GM19193 (cell line): ENCODE data around the gene RNF187.

Experiments
- POLR2A ChIP-seq: IDR thresholded peaks from 4 replicates; pipeline ENCODE4 v1.6.1; 2011; ENCODE audit not compliant: insufficient read depth, insufficient read length; ENCODE audit errors: extremely low read depth

The RNF187 gene

DNA sequence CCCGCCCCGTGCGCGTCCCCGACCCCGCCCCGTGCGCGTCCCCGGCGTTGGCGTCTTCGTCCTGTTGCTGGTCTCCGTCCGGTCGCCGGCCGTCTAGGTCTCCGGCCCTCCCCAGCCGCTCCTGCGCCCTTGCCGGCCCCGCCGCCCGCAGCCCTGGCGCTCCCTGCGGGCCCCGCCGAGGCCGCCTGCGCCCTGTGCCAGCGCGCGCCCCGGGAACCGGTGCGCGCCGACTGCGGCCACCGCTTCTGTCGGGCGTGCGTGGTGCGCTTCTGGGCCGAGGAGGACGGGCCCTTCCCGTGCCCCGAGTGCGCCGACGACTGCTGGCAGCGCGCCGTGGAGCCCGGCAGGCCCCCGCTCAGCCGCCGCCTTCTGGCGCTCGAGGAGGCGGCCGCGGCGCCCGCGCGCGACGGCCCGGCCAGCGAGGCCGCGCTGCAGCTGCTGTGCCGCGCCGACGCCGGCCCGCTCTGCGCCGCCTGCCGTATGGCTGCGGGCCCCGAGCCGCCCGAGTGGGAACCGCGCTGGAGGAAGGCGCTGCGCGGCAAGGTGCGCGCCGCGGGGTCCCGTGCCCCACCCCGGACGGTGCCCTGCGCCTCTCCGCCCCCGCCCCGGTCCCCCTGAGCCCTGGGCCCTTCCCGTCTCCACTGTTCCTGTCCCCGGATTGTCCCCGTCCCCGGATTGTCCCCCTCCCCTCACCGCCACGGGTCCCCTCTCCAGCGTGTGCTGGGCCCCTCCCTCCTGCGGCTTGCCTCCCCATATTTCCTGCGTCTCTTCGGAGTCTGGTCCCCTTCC is at the start of gene RNF187:
Gene RNF187 (plus strand): TSS at position 47 of the 789 bp plus-strand sequence.
- peak; percentile 54 for TF ChIP-seq POLR2A

DNA sequence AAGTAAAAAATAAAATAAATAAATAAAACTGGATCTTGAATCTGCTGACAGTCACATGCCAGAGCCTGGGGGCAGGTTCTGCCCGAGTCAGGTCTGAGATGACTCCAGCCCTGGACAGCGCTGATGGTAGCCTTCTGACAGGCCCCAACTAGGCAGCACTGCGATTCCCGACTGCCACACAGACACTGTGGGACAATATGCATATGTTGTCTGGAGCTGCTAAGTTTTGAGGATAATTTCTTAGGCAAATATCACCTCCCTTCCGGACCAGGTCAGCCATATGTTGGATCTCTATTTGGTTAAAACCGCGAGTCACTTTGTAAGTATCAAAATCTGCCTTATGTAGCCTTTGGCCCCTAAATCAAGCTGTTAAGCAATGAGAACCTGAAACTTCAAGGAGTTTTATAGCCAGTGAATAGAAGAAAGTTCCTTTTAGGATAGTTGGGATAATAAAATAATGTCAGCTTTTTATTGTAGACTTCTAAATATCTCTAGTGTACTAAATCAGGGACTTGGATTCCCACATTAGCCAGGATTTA is 49.7 kb upstream of the RNF187 start:
- no peak for TF ChIP-seq POLR2A

DNA sequence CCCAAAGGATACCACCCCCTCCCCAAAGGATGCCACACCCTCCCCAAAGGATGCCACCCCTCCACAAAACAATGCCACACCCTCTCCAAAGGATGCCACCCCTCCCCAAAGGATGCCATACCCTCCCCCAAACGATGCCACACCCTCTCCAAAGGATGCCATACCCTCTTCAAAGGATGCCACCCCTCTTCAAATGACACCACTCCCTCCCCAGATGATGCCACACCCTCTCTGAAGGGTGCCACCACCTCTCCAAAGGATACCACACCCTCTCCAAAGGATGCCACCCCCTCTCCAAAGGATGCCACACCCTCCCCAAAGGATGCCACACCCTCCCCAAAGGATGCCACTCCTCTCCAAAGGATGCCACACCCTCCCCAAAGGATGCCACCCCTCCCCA is 48.9 kb upstream of the RNF187 start:
- TF ChIP-seq POLR2A, result no peak

DNA sequence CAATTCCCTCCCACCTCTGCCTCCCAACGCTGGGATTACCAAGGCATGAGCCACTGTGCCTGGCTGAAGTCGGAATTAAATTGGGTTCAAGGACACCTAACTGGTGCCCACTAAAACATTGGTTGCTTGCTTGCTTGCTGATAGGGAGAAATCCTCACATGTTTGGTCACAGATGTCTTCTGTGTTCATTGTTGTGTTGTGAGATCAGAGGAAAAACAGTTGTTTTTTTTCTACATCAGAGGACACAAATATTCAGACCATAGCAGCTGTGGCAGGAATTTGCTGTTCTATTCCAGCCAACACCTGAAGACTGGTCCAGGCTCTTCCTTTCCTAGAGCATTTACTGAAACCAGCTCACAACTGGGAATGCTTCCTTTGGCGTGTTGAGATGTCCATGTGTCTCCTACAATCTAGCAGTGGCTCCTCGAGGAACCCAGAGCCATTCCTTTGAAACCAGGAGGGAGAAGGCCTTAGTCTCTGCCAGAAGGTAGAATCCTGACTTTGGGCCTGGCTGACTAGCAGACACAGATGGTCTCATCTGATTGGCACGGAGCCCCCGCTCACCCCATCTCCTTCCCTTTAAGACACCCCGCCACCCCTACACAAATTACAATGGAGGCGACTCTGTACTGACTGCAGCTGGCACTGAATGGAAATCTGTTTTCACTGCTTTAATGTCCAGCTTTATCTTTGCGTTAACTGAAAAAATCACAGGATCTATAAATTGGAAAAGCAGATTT is 46.3 kb upstream of the RNF187 start:
- TF ChIP-seq POLR2A, result no peak

DNA sequence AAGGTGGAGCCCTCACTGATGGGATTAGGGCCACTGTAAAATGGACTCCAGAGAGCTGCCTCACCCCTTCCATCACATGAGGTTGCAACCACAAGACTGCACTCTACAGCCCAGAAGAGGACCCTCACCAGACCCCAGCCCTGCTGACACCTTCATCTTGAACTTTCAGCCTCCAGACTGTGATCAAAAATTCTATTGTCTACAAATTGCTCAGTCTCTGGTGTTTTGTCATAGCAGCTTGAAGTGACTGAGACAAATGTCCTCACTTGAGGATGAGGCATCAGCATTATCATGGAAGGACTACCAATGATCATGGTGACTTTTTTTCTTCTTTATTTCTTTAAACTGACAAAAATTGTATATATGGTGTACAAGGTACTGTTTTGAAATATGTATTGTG is 43.8 kb upstream of the RNF187 start:
- TF ChIP-seq POLR2A, result no peak

DNA sequence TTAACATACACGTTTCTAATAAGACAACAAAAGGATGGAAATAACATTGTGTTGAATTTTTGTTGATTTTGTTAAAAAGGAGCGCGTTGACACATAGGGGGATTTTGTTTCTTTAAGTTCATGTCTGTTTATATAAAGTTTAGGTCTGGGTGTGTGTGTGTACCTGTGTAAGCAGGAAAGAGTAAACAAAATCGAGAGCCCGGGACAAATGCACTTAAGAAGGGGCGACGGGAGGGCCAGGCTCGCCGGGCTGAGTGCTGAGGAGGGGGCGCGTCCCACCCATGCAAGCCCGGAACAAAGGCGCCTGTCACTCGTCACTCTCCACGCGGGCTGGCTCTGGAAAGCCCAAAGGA is 41.7 kb upstream of the RNF187 start:
- TF ChIP-seq POLR2A, result no peak

DNA sequence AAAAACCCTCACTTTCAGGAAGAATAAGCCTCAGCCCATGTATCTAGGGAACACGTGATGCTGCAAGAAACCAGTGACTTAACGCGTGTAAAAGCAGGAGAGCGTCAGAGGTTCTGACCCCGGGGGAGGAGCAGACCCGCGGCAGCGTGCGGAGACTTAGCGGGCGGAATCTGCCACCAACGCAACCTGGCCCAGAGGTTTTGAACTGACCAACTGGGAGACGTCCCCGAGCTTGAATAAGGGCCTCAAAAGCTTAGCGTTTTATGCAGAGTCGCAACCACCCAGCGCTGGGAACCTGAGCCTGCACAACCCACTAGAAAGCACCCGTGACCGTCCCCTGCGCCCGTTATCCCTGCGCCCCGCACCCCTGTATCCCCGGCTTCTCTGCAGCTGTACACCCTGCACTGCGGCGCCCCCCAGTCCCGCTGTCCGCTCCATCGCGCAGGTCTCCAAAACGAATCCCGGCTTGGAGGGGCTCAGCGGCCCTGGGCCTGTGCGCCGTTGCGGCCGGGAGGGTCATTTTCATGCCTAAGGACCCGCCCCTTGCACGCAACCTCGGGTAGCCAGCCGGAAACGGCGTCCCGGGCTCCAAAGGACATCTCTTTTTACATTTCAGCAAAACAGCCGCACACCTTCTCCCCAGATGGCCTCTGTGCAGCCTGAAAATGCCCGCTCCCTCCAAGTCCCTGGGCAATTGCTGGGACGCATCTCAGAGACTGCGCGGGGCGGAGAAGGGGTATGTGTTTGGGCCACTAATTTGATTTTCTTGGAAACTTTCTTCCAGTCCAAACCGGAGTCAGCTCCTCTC is 41.1 kb upstream of the RNF187 start:
- TF ChIP-seq POLR2A, result no peak

DNA sequence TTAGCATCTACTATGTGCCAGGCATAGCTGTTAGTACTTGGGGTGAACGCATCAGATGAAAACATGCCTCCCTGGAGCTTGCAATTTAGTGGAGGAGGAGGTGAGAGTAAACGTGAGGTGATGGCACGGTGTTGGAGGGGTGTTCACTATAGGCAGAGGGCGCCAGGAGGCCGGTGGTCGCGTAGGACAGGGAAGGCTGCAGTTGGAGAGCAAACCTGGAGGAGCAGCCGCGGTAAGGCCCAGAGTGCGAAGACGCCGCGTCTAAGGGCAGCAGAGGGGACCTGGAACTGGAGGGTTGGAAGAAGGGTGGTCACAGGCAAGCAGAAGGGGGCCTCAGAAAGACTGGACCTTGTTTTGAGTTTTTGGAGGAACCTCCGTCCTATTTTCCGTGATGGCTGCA is 40.3 kb upstream of the RNF187 start:
- TF ChIP-seq POLR2A, result no peak

DNA sequence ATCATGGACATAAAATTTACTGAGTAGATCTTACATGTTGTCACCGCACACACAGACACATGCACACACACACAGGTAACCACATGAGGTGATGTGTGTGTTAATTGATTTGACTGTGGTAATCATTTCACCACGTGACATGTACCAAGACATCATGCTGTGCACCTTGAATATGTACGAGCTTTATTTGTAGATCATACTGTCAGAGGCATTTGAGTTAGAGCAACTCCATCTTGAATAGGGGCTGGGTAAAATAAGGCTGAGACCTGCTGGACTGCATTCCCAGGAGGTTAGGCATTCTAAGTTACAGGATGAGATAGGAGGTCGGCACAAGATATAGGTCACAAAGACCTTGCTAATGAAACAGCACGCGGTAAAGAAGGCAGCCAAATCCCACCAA is 38.8 kb upstream of the RNF187 start:
- no peak for TF ChIP-seq POLR2A

DNA sequence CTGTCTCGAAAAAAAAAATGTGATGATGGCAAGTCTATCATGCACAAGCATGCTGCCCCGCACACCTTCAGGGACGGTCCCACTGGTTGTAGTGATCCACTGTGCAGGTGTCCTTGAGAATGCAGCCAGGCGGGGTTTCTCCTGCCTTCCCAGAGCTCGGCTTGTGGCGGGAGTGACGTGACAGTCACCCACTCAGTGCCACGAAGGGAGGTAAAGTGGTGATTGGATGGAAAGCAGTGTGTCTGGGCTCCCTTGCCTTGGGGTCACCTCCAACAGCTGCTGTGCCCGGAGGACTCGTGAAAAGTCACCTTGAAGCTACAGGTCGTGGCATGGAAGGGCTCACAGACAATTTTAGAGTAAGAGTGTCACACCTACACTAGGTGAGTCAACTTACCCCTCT is 37.0 kb upstream of the RNF187 start:
- TF ChIP-seq POLR2A, result no peak

DNA sequence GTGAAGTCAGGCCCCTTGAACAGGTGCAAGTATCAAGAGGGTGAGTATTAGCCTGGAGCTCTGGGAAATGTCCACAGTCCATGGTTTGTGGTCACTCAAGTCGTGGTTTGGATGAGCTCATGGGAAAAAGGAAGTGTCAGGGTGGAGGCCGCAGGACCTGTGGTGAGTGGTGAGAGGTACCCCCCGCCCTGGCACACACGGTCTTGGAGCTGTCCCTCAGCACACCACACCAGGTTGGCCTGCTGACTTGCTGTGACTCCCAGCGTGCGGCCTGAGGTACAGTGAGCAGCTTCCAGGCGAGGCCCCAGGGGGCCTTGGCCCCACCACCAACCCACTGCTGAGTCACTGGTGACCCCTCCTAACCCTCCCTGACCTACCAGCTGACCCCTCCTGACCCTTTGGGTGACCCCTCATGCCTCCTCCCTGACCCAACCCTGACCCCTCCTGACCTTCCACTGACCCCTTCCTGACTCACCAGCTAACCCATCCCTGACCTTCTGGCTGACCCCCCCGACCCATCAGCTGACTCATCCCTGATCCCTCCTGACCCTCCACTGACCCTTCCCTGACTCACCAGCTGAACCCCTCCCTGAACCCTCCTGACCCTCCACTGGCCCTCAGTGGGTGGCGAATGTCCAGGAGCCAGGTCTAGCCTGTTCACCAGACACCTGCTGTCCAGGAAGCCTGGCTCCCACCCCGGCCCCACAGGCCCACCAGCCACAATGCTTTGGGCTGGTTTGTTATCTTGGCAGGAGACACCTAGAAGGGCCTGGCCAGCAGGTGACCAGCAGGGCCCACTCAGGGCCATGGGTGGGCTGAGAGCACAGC is 34.8 kb upstream of the RNF187 start:
- TF ChIP-seq POLR2A, result no peak

DNA sequence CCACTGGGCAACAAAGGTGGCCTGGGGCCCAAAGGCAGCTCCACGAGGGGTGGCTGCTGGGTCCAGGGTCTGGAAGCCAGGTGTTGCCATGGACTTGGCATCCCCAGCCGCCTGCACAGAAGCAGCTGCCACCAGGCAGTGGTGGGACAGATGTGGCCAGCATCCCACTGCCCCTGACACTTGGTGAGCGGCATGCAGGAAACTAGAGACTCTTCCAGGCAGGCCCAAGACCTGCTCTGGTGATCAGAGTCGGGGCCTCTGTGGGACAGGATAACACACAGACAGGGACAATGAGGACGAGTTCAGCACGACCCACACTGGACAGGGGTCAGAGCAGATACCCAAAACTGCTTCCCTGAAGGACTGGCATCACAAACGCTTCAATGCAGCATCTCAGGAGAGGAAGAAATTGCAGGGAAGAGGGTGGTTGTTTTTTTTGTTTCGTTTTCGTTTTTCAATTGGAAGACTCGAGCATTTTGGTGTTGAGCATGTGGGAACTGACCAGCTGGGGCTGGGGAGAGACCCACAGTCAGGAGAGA is 34.1 kb upstream of the RNF187 start:
- no peak for TF ChIP-seq POLR2A

DNA sequence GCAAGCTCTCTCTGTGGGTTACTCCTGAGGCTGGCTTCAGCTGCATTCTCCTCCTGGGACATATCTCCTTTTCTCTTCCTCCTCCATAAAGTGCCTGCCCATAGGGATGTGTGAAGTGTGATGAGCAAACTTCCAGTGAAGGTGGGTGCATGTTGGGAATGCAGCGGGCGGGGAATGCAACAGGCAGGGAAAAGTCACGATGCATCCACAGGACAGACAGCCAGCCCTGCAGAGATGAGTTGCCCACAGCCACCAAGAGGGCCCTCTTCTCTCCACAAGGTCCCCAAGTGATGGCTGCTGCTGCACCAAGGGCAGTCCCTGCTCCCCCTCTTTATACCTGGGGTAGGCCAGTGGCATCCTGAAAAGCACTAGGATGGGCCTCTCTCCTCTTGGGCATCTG is 33.6 kb upstream of the RNF187 start:
- no peak for TF ChIP-seq POLR2A

DNA sequence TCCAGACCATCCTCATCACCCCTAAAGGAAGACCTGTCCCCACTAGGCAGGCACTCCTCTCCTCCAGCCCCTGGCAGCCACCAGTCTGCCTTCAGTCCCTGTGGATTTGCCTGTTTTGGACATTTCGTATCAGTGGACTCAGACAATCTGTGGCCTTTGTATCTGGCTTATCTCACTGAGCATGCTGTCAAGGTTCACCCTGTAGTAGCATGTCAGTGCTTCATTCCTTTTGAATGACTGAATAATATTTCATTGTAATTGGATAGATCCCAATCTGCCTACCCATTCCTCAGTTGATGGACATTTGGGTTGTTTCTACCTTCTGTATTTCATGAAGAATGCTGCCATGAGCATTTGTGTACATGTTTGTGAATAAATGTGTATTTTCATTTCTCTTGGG is 32.9 kb upstream of the RNF187 start:
- no peak for TF ChIP-seq POLR2A
